ENCODE data around the gene NGEF.

DNA sequence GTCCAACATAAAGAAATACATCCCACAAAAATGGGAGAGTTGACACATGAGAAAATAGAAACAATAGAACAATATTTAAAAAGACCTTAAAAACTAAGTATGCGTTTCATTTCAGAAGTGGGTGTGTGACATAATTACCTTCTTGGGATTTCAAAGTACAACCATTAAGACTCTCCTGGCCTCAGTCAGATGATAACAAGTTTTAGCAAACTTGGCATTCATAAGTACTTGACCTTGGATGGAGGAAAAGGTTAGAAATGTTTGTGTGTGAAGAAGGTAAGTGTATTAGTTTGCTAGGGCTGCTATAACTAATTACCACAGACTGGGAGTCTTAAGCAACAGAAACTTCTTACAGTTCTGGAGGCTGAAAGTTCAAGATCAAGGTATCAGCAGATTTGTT, 4.9 kb upstream of the NGEF start:
- TF ChIP-seq CTCF (IDR thresholded peaks at IDR 0.05): no peak
- TF ChIP-seq EZH2phosphoT487 (IDR thresholded peaks at IDR 0.05): no peak

All from neural progenitor cell (in vitro differentiated cells).